CD14-positive monocyte (primary cell): ENCODE data around the gene MACROD2. TPM values are rescaled to one million over a fixed set of nuclear protein-coding genes. Genes with fewer than 3 reads are reported as not detected.

Source experiments
- DNase-seq, 3 donors: peaks; one replicate each; pipeline ENCODE4 v3.0.0-alpha.2; 2011 to 2022
- H2AFZ ChIP-seq: 2 replicates; pipeline ENCODE4 v1.6.0; 2012; ENCODE audit warnings: mild to moderate bottlenecking, low read depth, low read length, inconsistent platforms; ENCODE audit not compliant: insufficient read depth, poor library complexity, severe bottlenecking
- H3K27ac ChIP-seq, 2 donors: 1 replicate in 1 of 2; 2 replicates in 1 of 2; pipeline ENCODE4 v1.5.1; 2012 to 2013; ENCODE audit warnings: low read length in 2 of 2, control low read depth in 1 of 2, inconsistent platforms in 1 of 2, low read depth in 1 of 2, mild to moderate bottlenecking in 1 of 2
- H3K27me3 ChIP-seq, 2 donors: one replicate each; pipeline versions ENCODE4 v1.6.0 to v1.6.1; 2011 to 2013; ENCODE audit warnings: low read length in 2 of 2; ENCODE audit not compliant: control insufficient read depth in 2 of 2, insufficient read depth in 2 of 2
- H3K36me3 ChIP-seq, 2 donors: replicated peaks in 1 of 2; 1 replicate in 1 of 2; 2 replicates in 1 of 2; pipeline versions ENCODE4 v1.5.1 to v1.6.1; 2012 to 2013; ENCODE audit warnings: low read length in 2 of 2, control low read depth in 1 of 2, inconsistent platforms in 1 of 2, mild to moderate bottlenecking in 1 of 2; ENCODE audit not compliant: insufficient read depth in 2 of 2, control insufficient read depth in 1 of 2
- H3K4me1 ChIP-seq, 2 donors: 1 replicate in 1 of 2; 2 replicates in 1 of 2; pipeline versions ENCODE4 v1.5.1 to v1.6.1; 2012 to 2013; ENCODE audit warnings: low read length in 2 of 2, control low read depth in 1 of 2, inconsistent platforms in 1 of 2, mild to moderate bottlenecking in 1 of 2, moderate library complexity in 1 of 2; ENCODE audit not compliant: insufficient read depth in 2 of 2, control insufficient read depth in 1 of 2
- H3K4me2 ChIP-seq: replicated peaks from 2 replicates; pipeline ENCODE3; 2012; ENCODE audit warnings: low read length, moderate library complexity, mild to moderate bottlenecking; ENCODE audit not compliant: poor library complexity, severe bottlenecking; ENCODE audit errors: extremely low read depth
- H3K4me3 ChIP-seq, 3 experiments: fragments of 200-600 bp in 1 of 3; sonication (generic) in 1 of 3; replicated peaks in 1 of 3; 1 replicate in 2 of 3; 2 replicates in 1 of 3; pipeline ENCODE4 v1.5.1; 2011 to 2013; ENCODE audit warnings: low read length in 3 of 3, mild to moderate bottlenecking in 3 of 3, control low read depth in 2 of 3, low read depth in 2 of 3, inconsistent platforms in 1 of 3, moderate library complexity in 1 of 3
- H3K79me2 ChIP-seq: 2 replicates; pipeline ENCODE4 v1.6.0; 2012; ENCODE audit warnings: mild to moderate bottlenecking, control low read depth, inconsistent platforms, low read length, moderate library complexity; ENCODE audit not compliant: insufficient read depth
- H3K9ac ChIP-seq: 2 replicates; pipeline ENCODE4 v1.6.0; 2017; ENCODE audit warnings: low read length, mild to moderate bottlenecking; ENCODE audit not compliant: insufficient read depth, poor library complexity, severe bottlenecking
- H3K9me3 ChIP-seq, 2 donors: replicated peaks in 1 of 2; 1 replicate in 1 of 2; 2 replicates in 1 of 2; pipeline versions ENCODE4 v1.5.1 to v1.6.1; 2012 to 2013; ENCODE audit warnings: low read length in 2 of 2, control low read depth in 1 of 2; ENCODE audit not compliant: control insufficient read depth in 1 of 2, insufficient read depth in 1 of 2
- H4K20me1 ChIP-seq: 2 replicates; pipeline ENCODE4 v1.6.0; 2012; ENCODE audit warnings: mild to moderate bottlenecking, low read length, control low read depth, moderate library complexity; ENCODE audit not compliant: insufficient read depth
- H3K27ac Mint-ChIP-seq, 7 donors: one replicate each; pipeline ENCODE4 v1.8.0; 2020; ENCODE audit warnings: mild to moderate bottlenecking in 7 of 7, mixed read lengths in 7 of 7, moderate library complexity in 6 of 7, inconsistent platforms in 2 of 7
- H3K27me3 Mint-ChIP-seq, 3 donors: one replicate each; pipeline ENCODE4 v1.8.0; 2021 to 2022; ENCODE audit warnings: low read depth in 3 of 3, mild to moderate bottlenecking in 3 of 3, mixed read lengths in 3 of 3, moderate library complexity in 3 of 3, inconsistent platforms in 1 of 3
- H3K36me3 Mint-ChIP-seq, 2 donors: one replicate each; pipeline ENCODE4 v1.8.0; 2020; ENCODE audit warnings: mixed read lengths in 2 of 2, inconsistent platforms in 1 of 2, mild to moderate bottlenecking in 1 of 2
- H3K4me1 Mint-ChIP-seq: one replicate; pipeline ENCODE4 v1.8.0; 2020; ENCODE audit warnings: mild to moderate bottlenecking, mixed read lengths
- H3K4me3 Mint-ChIP-seq, 2 donors: one replicate each; pipeline ENCODE4 v1.8.0; 2020; ENCODE audit warnings: mild to moderate bottlenecking in 2 of 2, mixed read lengths in 2 of 2, moderate library complexity in 1 of 2
- H3K9me3 Mint-ChIP-seq, 7 donors: one replicate each; pipeline ENCODE4 v1.8.0; 2020 to 2022; ENCODE audit warnings: mixed read lengths in 7 of 7, mild to moderate bottlenecking in 6 of 7, moderate library complexity in 6 of 7, inconsistent platforms in 2 of 7
- CTCF ChIP-seq: fragments of 200-600 bp; IDR thresholded peaks from one replicate; pipeline ENCODE4 v1.8.0; 2022; ENCODE audit warnings: antibody characterized with exemption, mild to moderate bottlenecking
- WGBS: methylation state at CpG from one replicate; pipeline ENCODE4 v1.1.5; 2013; ENCODE audit warnings: missing lambda C conversion rate; ENCODE audit not compliant: insufficient coverage; 5-methylcytosine and 5-hydroxymethylcytosine counted together
- intact Hi-C, 2 donors: fragments of 100-400 bp; cut with micrococcal nuclease; formaldehyde crosslinking; loops; one replicate each; pipeline versions ENCODE4 v1.15.0 to v1.15.1; 2023
- polyA plus RNA-seq, 3 donors: library from polyadenylated mRNA; depleted of rRNA in 1 of 3; unstranded in 2 of 3; stranded (reverse) in 1 of 3; fragments of 300-500 nt in 2 of 3; fragments of >200 nt in 1 of 3; fragmentation: Illumina TruSeq in 2 of 3; gene quantifications; 1 replicate in 2 of 3; 2 replicates in 1 of 3; pipeline ENCODE4 v1.2.3, GENCODE V29; 2012 to 2021

Gene MACROD2
- polyA plus RNA-seq, 3 donors = 0.23 TPM; not detected in 2

GRCh38 chr20:15018966-15019365 is 1023.6 kb downstream of the MACROD2 start:
- no peaks in the 10 kb centered on the region for H3K27me3 ChIP-seq
- no peaks in the 10 kb centered on the region for H3K36me3 ChIP-seq
- H3K4me2 ChIP-seq = no peak overlapping the region
- peaks cover 12 to 16% of the 10 kb centered on the region in 2 donors for H3K9me3 ChIP-seq
- no peaks in the 10 kb centered on the region for H3K79me2 ChIP-seq
- Mint-ChIP-seq H3K4me1 (no peaks in the 10 kb centered on the region), H3K36me3 (no peaks in the 10 kb centered on the region), H3K27ac (no peak overlapping the region), H3K4me3 (no peak overlapping the region), H3K27me3 (no peaks in the 10 kb centered on the region), H3K9me3 (peaks cover 0 to 10% (median 7%) of the 10 kb centered on the region in 7 donors)
- TF ChIP-seq CTCF = no peak
- no peak for DNase-seq
- H4K20me1 ChIP-seq = no peaks in the 10 kb centered on the region
- H3K4me1 ChIP-seq = no peaks in the 10 kb centered on the region
- no peak overlapping the region for H3K4me3 ChIP-seq
- intact Hi-C loops = no loop called here
- no CpG with 5 or more reads among the region's 11 CpGs for WGBS
- no peak overlapping the region for H3K27ac ChIP-seq
- no peak overlapping the region for H2AFZ ChIP-seq
- no peak overlapping the region for H3K9ac ChIP-seq

GRCh38 chr20:15020845-15021244 is 1025.5 kb downstream of the MACROD2 start:
- no peaks in the 10 kb centered on the region for H4K20me1 ChIP-seq
- no peaks in the 10 kb centered on the region for H3K79me2 ChIP-seq
- peaks cover 2 to 10% (median 7%) of the 10 kb centered on the region in 7 donors for H3K9me3 Mint-ChIP-seq
- no peak overlapping the region for H3K4me3 ChIP-seq
- intact Hi-C loops = no loop called here
- no CpG with 5 or more reads among the region's 9 CpGs for WGBS
- H3K27me3 ChIP-seq = no peaks in the 10 kb centered on the region
- no peak overlapping the region for H3K4me2 ChIP-seq
- H2AFZ ChIP-seq = no peak overlapping the region
- H3K27ac Mint-ChIP-seq = no peak overlapping the region
- H3K4me1 ChIP-seq = no peaks in the 10 kb centered on the region
- H3K9me3 ChIP-seq = peaks cover 12 to 16% of the 10 kb centered on the region in 2 donors
- no peak for TF ChIP-seq CTCF
- H3K9ac ChIP-seq = no peak overlapping the region
- no peaks in the 10 kb centered on the region for H3K4me1 Mint-ChIP-seq
- peaks cover 0 to 5% (median 0%) of the 10 kb centered on the region in 3 donors for H3K27me3 Mint-ChIP-seq
- H3K36me3 Mint-ChIP-seq = no peaks in the 10 kb centered on the region
- no peak overlapping the region for H3K4me3 Mint-ChIP-seq
- H3K27ac ChIP-seq = no peak overlapping the region
- no peak for DNase-seq
- H3K36me3 ChIP-seq = no peaks in the 10 kb centered on the region
